OCI-LY7 (cell line): ENCODE results near the gene ANKRD2. TPM values are rescaled to one million over a fixed set of nuclear protein-coding genes. Genes with fewer than 3 reads are reported as not detected.

Experiments used
- BruUV-seq: library from RNA; stranded (reverse); fragments of 400-500 nt; replicated peaks from 2 replicates; lab custom pipeline; 2021; lab: Mats Ljungman, UMichigan
- CTCF ChIA-PET: fragments of 300-600 bp; sonication (Branson Sonifier 250); formaldehyde crosslinking; loops from one replicate; lab custom pipeline; 2022; ENCODE audit warnings: antibody characterized with exemption; ENCODE audit not compliant: unreplicated experiment; lab: Charles Lee
- POLR2A ChIA-PET: fragments of 300-600 bp; sonication (Branson Sonifier 250); formaldehyde crosslinking; loops from one replicate; lab custom pipeline; 2022; ENCODE audit warnings: antibody characterized with exemption; lab: Charles Lee
- DNase-seq: peaks from one replicate; pipeline ENCODE4 v3.0.0-alpha.2; 2015; ENCODE audit warnings: low spot score
- H2AFZ ChIP-seq: fragments of 200-600 bp; sonication (generic), shearing (Covaris generic); 2 replicates; pipeline ENCODE4 v1.6.1; 2014; ENCODE audit warnings: mild to moderate bottlenecking, antibody characterized with exemption, low read length, moderate library complexity
- H3K27ac ChIP-seq: fragments of 200-600 bp; sonication (generic); 2 replicates; pipeline ENCODE4 v1.5.1; 2014; ENCODE audit warnings: mixed run types, low read depth, mild to moderate bottlenecking, moderate library complexity, low read length, inconsistent platforms; ENCODE audit not compliant: poor library complexity, severe bottlenecking
- H3K36me3 ChIP-seq: fragments of 200-600 bp; sonication (generic); 2 replicates; pipeline ENCODE4 v1.6.1; 2014; ENCODE audit warnings: mild to moderate bottlenecking, antibody characterized with exemption, low read length, moderate library complexity, mixed read lengths; ENCODE audit not compliant: insufficient read depth
- H3K4me1 ChIP-seq: fragments of 200-600 bp; sonication (generic); 2 replicates; pipeline ENCODE4 v1.5.1; 2014; ENCODE audit warnings: mild to moderate bottlenecking, low read length; ENCODE audit not compliant: insufficient read depth, poor library complexity, severe bottlenecking
- H3K4me2 ChIP-seq: fragments of 200-600 bp; sonication (generic); 2 replicates; pipeline ENCODE4 v1.6.1; 2014; ENCODE audit warnings: mild to moderate bottlenecking, low read length
- H3K4me3 ChIP-seq: fragments of 200-600 bp; sonication (generic); 2 replicates; pipeline ENCODE4 v1.5.1; 2014; ENCODE audit warnings: mild to moderate bottlenecking, low read depth, low read length; ENCODE audit not compliant: poor library complexity, severe bottlenecking
- H3K79me2 ChIP-seq: fragments of 200-600 bp; sonication (generic); 2 replicates; pipeline ENCODE4 v1.6.1; 2016; ENCODE audit warnings: low read depth, mild to moderate bottlenecking, low read length, moderate library complexity, mixed read lengths; ENCODE audit not compliant: insufficient read depth
- H3K9me2 ChIP-seq: fragments of 200-600 bp; sonication (generic); 2 replicates; pipeline ENCODE4 v1.6.1; 2016; ENCODE audit warnings: mild to moderate bottlenecking, low read length, mixed read lengths; ENCODE audit not compliant: insufficient read depth
- H3K9me3 ChIP-seq: fragments of 200-600 bp; sonication (generic); 2 replicates; pipeline ENCODE4 v1.6.1; 2014; ENCODE audit warnings: mild to moderate bottlenecking, mixed run types, low read length, mixed read lengths
- H4K20me1 ChIP-seq: fragments of 200-600 bp; sonication (generic); 2 replicates; pipeline ENCODE4 v1.6.1; 2014; ENCODE audit warnings: mild to moderate bottlenecking, antibody characterized with exemption, low read length, moderate library complexity, mixed read lengths; ENCODE audit not compliant: insufficient read depth
- CTCF ChIP-seq: fragments of 200-600 bp; sonication (generic); conservative IDR thresholded peaks from 2 replicates; pipeline ENCODE4 v1.5.1; 2014; ENCODE audit warnings: mild to moderate bottlenecking, antibody characterized with exemption, low read length, moderate library complexity, mixed read lengths
- EZH2phosphoT487 ChIP-seq: fragments of 200-600 bp; sonication (generic); IDR thresholded peaks from 2 replicates; pipeline ENCODE4 v1.6.1; 2018; ENCODE audit warnings: low read depth, borderline replicate concordance, mild to moderate bottlenecking, mixed run types, antibody characterized with exemption, low read length, moderate library complexity, mixed read lengths
- intact Hi-C: fragments of 100-400 bp; cut with micrococcal nuclease; formaldehyde crosslinking; loops from one replicate; pipeline ENCODE4 v1.10.0; 2022; ENCODE audit not compliant: unreplicated experiment
- total RNA-seq, 2 experiments: library from RNA; depleted of rRNA in 1 of 2; stranded (reverse); fragments of >200 nt in 1 of 2; shearing (Covaris generic) in 1 of 2; gene quantifications; 2 replicates each; pipeline ENCODE4 v1.2.3, GENCODE V29; 2014 to 2022

The ANKRD2 gene
- total RNA-seq, 2 experiments from 2014 or later = not detected

- CTCF ChIA-PET = interaction anchor here (0.6 kb wide), 2 partner anchors 59 to 67 kb away, joined by 3 to 4 read pairs; no protein-coding TSS in a partner anchor
- no peak for DNase-seq
- intact Hi-C loops = no loop called here
Observed at GRCh38 chr10:97566336-97566996, 6.1 kb upstream of the ANKRD2 start.

GRCh38 chr10:97567891-97568290 lies 4.7 kb upstream of the ANKRD2 start:
- BruUV-seq = no TSS peak
- H3K4me3 ChIP-seq = no peak overlapping the region
- DNase-seq = no peak
- H3K36me3 ChIP-seq = no peaks in the 10 kb centered on the region
- H2AFZ ChIP-seq = no peak overlapping the region
- ChIA-PET CTCF (no interaction called here), POLR2A (interaction anchor here (1.1 kb wide), 1 partner anchor 167 kb away, joined by 5 read pairs; no protein-coding TSS in a partner anchor)
- intact Hi-C loops = no loop called here
- no peaks in the 10 kb centered on the region for H3K4me1 ChIP-seq
- no peaks in the 10 kb centered on the region for H3K9me2 ChIP-seq
- TF ChIP-seq CTCF (no peak), EZH2phosphoT487 (no peak)
- H3K79me2 ChIP-seq = no peaks in the 10 kb centered on the region
- no peaks in the 10 kb centered on the region for H4K20me1 ChIP-seq
- no peak overlapping the region for H3K4me2 ChIP-seq
- no peak overlapping the region for H3K27ac ChIP-seq
- H3K9me3 ChIP-seq = no peaks in the 10 kb centered on the region

More at GRCh38 chr10:97566336-97566996, 6.1 kb upstream of the ANKRD2 start:
- Histone ChIP-seq H3K9me3 (0 out of 2 replicates have a peak, but pooled peaks cover 4% of the 10 kb centered on the region), H3K4me2 (no peak overlapping the region), H3K36me3 (no peaks in the 10 kb centered on the region), H3K27ac (no peak overlapping the region), H3K4me3 (no peak overlapping the region), H3K4me1 (no peaks in the 10 kb centered on the region), H3K9me2 (no peaks in the 10 kb centered on the region), H2AFZ (no peak overlapping the region), H4K20me1 (no peaks in the 10 kb centered on the region), H3K79me2 (no peaks in the 10 kb centered on the region)
- POLR2A ChIA-PET = no interaction called here
- no TSS peak for BruUV-seq
- TF ChIP-seq CTCF = no peak
- TF ChIP-seq EZH2phosphoT487 = no peak
